LHCN-M2 (cell line): ENCODE results near the gene CD3G. TPM values are rescaled to one million over a fixed set of nuclear protein-coding genes. Genes with fewer than 3 reads are reported as not detected.

Source experiments
- DNase-seq: peaks from one replicate; pipeline ENCODE4 v3.0.0-alpha.2; 2012; ENCODE audit warnings: low read depth
- total RNA-seq: library from RNA; depleted of rRNA; stranded (reverse); fragments of >200 nt; gene quantifications from 2 replicates; pipeline ENCODE4 v1.2.3, GENCODE V29; 2014

Gene CD3G
- total RNA-seq, 1 experiment from 2014 or later: not detected

GRCh38 chr11:118325283-118325682, 18.9 kb upstream of the CD3G start:
- DNase-seq: no peak

GRCh38 chr11:118328745-118329144, 15.4 kb upstream of the CD3G start:
- DNase-seq: no peak

DNA sequence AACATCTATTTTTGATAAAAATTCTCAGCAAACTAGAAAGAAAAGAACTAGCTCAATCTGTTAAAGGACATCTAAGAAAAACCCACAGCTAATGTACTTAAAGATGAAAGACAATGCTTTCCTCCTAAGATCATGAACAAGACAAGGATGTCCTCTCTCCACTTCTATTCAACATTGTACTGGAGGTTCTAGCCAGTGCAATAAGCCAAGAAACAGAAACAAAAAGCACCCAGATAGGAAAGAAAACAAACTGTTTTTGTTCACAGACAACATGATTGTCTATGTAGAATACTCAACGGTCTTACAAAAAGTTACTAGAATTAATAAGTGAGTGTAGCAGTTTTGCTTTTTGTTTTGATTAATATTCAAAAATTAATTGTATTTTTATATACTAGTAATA, 9.4 kb upstream of the CD3G start:
- DNase-seq: no peak

DNA sequence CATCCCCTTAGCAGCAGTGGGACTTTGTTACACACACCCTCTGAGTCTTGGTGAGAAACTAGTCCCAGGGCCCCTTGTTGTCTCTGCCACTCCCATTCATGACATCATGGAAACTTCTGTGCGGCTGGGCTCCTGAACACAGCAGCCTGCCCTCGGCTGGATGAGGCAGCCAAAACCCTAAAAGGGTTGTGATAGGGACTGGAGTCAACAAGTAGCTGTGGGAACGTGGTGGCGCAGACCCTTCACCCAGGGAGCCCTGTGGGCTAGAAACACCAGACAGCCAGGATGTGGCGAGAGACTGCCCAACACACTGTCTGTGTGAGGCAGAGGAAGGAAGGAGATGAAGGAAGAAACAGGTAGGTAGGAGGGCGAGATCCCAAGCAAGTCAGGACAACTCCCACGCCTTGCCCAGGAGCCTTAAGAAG, 5.5 kb upstream of the CD3G start:
- no peak for DNase-seq

GRCh38 chr11:118339281-118339961, 4.7 kb upstream of the CD3G start:
- no peak for DNase-seq

GRCh38 chr11:118340449-118340848, 3.7 kb upstream of the CD3G start:
- no peak for DNase-seq

DNA sequence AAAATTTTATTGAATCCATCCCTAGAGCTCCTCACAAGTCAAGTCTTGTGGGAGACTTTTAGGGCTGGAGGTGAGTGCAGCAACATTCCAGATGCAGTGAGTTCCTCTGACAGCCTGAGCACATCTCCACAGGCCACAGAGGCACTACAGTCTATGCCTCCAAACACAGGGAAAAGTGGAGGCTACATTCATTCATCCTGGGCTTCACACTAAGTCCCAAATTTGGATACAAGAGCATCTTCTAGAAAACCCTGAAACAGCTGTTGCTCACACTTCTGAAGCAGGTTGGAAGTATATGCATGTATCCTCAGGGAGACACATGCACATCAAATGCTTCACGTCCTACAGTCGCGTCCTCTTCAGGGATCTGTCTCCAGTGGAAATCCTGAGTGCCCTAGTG, 2.9 kb upstream of the CD3G start:
- no peak for DNase-seq

DNA sequence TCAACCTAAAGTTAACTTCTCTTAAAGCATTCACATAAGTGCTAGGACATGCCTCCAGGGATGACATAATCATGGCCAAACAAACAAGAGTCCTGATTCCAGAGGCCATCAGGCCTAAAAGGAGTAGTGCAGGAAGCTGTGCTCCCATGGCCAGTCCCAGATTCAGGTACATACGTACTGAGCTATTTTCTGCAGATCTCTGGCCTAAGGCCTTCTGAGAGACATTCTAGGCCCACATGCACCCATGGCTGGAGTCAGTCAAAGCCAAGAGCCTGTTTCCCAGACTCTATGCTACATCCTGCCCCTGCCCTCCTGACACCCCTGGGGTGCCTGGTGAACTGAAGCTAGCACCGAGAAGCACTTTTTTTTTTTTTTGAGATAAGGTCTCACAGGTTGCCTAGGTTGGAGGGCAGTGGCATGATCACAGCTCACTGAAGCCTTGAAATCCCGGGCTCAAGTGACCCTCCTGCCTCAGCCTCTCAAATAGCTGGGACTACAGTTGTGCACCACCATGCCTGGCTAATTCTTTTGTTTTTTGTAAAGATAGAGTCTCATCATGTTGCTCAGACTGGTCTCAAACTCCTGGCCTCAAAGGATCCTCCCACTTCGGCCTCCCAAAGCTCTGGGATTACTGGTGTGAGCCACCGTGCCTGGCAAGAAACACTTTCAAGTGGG, 2.2 kb upstream of the CD3G start:
- DNase-seq: no peak

- no peak for DNase-seq
Observed at GRCh38 chr11:118342503-118343161, 1.5 kb upstream of the CD3G start, which contains the start of gene CD3D. Gene CD3D, minus strand, starts transcription at chr11:118342705. Its CDS starts 98 bp downstream, at chr11:118342607.

DNA sequence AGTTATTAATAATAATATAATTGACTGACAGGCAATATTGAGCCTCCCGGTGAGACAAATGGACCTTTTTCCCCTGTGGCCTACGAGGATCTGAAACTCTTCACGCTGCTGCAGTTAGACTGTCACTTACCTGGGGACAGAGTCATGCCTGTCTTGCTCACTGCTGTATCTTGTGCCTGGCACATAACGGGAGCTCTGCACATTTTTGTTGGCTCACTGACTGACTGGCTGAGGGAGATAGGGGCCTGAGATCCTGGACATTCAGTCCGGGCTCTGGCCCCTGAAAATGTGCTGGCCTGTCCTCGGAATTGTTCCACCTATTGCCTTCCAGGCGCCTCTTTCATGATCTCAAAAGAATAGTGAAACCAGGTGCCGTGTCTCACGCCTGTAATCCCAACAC, 896 bp upstream of the CD3G start:
- no peak for DNase-seq

GRCh38 chr11:118349475-118349874, 5.3 kb downstream of the CD3G start:
- no peak for DNase-seq

- DNase-seq: peak; percentile 27
Observed at GRCh38 chr11:118353084-118353710, 9.1 kb downstream of the CD3G start.

GRCh38 chr11:118358071-118358470, 13.9 kb downstream of the CD3G start:
- no peak for DNase-seq

DNA sequence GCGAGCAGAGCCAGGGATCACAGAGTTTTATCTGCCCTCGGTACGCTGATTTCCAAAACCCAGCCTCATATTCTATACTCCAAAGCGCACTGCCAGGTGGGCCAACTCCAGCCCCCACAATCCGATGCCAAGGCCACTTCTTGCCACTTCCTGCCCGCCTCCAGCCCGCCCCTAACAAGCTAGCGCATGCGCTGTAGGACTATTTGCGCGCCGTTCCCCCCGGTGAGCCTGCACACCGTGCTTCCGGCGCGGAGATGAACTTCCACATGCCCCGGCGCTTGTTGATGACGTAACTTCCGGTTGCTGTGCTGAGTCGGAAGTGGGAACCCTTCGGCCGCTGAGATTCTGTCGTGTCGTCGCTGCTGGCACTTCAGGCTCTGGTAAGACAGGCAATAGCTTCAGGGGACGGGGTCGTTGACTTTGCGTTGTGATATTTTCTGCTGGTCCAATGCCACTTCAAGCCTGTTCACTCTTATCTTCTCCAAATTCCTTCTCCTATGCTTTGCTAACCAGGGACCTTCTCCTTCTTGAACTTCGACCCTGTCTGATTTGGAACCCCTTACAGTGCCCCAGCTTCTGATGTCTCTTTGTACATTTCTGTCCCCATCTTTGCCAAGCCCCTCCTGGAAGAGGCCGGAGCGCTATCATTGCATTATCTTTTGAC, 15.3 kb downstream of the CD3G start, which contains the start of gene UBE4A:
UBE4A (plus strand) TSS at position 306 of the 664 bp plus-strand sequence. CDS start 5,481 bp downstream, outside the sequence.
- DNase-seq: peak; percentile 87

- DNase-seq: no peak
Observed at GRCh38 chr11:118364956-118365615, 20.9 kb downstream of the CD3G start.

DNA sequence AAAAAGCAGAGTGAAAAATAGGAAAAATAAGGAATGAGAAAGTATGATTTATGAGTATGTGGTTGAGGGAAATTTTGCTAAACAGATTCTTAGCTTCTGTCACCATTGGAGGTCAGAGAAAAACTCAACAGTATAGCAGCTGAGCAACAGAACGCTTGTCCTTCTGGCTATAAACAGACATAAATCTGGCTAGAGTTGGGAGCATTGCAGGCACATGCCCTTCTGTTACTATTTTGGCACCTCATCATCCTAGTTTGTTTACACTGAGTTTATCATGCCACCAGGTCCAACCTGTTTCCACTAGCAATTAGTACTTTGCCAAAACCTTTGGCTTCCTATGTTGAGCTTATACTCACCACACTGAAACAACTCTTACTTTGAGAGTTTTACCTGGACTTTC, 22.1 kb downstream of the CD3G start:
- no peak for DNase-seq

DNA sequence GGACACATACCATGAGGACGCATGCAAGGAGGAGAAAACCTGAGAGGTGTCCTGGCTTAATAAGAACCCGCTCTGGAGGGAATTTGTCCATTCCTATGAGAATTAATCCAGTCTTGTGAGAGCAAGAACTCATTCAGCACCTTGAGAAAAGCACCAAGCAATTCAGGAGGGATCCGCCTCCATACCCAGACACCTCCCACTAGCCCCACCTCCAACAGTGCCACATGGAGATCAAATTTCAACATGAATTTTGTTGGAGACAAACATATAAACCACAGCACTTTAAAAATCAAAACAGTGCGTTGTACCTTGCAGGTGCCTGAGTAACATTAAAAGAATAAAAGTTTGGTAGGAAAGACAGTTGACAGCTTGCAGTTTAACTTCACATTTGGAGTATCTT, 26.6 kb downstream of the CD3G start:
- DNase-seq: no peak

DNA sequence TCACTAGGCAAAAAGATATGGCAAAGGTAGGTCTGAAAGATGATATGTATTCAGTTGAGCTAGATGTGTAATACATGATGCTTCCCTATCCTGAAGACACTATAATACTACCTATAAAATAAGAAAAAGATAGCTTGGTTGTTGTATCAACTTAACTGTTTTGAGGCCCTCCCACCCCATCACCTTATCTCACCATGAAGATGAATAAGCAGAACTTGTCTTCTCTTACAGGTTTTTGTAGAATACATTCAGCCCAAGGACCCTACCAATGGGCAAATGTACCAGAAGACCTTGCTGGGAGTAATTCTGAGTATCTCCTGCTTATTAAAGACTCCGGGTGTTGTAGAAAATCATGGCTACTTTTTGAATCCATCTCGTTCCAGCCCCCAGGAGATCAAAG, 29.1 kb downstream of the CD3G start:
- no peak for DNase-seq

DNA sequence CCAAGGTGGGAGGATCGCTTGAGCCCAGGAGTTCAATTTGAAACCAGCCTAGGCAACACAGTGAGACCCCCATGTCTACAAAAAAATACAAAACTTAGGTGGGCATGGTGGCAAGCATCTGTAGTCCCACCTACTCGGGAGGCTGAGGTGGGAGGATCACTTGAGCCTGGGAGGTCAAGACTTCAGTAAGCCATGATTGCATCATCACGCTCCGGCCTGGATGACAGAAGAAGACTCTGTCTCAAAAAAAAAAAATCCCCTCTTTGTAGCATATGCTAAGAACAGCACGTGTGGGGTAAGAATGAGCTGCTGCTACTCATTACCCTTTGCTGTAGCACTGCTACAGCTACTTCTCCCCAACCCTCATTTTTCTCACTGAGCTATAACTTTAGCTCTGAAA, 29.7 kb downstream of the CD3G start:
- DNase-seq: no peak

DNA sequence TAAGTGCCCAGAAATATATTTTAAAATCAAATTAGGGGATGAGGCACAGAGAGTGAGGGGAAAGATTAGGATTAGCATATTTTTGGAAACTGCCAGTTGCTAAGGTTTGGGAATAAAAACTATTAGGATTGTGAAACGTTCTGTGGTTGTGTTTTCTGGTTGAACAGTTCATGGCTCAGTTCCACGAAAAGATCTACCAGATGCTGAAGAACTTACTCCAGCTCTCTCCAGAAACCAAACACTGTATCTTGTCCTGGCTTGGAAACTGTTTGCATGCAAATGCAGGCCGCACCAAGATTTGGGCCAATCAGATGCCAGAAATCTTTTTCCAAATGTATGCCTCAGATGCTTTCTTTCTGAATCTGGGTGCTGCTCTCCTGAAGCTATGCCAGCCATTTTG, 30.6 kb downstream of the CD3G start:
- no peak for DNase-seq

GRCh38 chr11:118375978-118376377, 31.8 kb downstream of the CD3G start:
- no peak for DNase-seq
